Ovary (tissue), 9 donors: Measurements from ENCODE around the gene MAMLD1. TPM values are rescaled to one million over a fixed set of nuclear protein-coding genes. Genes with fewer than 3 reads are reported as not detected.

ENCODE experiments used
- DNase-seq, 5 donors: peaks; one replicate each; pipeline ENCODE4 v3.0.0-alpha.2; 2019 to 2020
- H3K27ac ChIP-seq, 2 donors: fragments of 200-600 bp; one replicate each; pipeline versions ENCODE4 v1.5.1 to v1.8.0; 2019 to 2022
- H3K27me3 ChIP-seq: fragments of 200-600 bp; one replicate; pipeline ENCODE4 v1.8.0; 2022
- H3K36me3 ChIP-seq: fragments of 200-600 bp; sonication (generic); one replicate; pipeline ENCODE4 v1.5.1; 2019
- H3K4me1 ChIP-seq: one replicate; pipeline ENCODE4 v1.8.1; 2013; ENCODE audit warnings: mild to moderate bottlenecking, moderate library complexity; ENCODE audit not compliant: insufficient read depth
- H3K4me3 ChIP-seq: fragments of 200-600 bp; sonication (generic); one replicate; pipeline ENCODE4 v1.5.1; 2017
- H3K9me3 ChIP-seq, 2 donors: fragments of 200-600 bp in 1 of 2; sonication (generic) in 1 of 2; one replicate each; pipeline versions ENCODE4 v1.5.1 to v1.8.1; 2013 to 2019; ENCODE audit warnings: mild to moderate bottlenecking in 1 of 2, moderate library complexity in 1 of 2
- EP300 ChIP-seq: sonication (generic); formaldehyde crosslinking; IDR thresholded peaks from one replicate; pipeline ENCODE4 v1.6.1; 2017; ENCODE audit warnings: antibody characterized with exemption
- POLR2A ChIP-seq: fragments of 450-650 bp; IDR thresholded peaks from one replicate; pipeline ENCODE4 v1.6.1; 2017; ENCODE audit warnings: antibody characterized with exemption, mild to moderate bottlenecking, moderate library complexity
- WGBS, 3 donors: extraction: QIAGEN DNeasy Blood & Tissue Kit in 1 of 3; methylation state at CpG; one replicate each; pipeline versions ENCODE4 v1.1.5 to v1.1.7; 2013 to 2017; 5-methylcytosine and 5-hydroxymethylcytosine counted together
- intact Hi-C, 4 donors: fragments of 100-400 bp; cut with DNase I; formaldehyde crosslinking; loops; one replicate each; pipeline versions ENCODE4 v1.11.0 to v1.15.1; 2022 to 2023
- polyA plus RNA-seq, 2 donors: library from polyadenylated mRNA; stranded (reverse); fragments of 200-250 nt in 1 of 2; fragments of 350-450 nt in 1 of 2; fragmentation: Illumina TruSeq in 1 of 2; extraction: RNeasy Lipid Tissue Mini Kit (QIAGEN cat#74804) in 1 of 2; gene quantifications; one replicate each; pipeline ENCODE4 v1.2.3, GENCODE V29; 2013 to 2014
- total RNA-seq, 7 donors: library from RNA; depleted of rRNA in 2 of 7; stranded (reverse); fragments of >200 nt in 2 of 7; fragmentation: NEBNext Ultra II Directional in 3 of 7; extraction: Animal tissue kit (Norgen Biotek cat#: 25700) in 3 of 7; gene quantifications; one replicate each; pipeline versions ENCODE4 v1.1.0 to v1.2.4, GENCODE V29; 2016 to 2023
- TF ChIP-seq, protein P1 (sequence below), 3 donors: fragments of 450-650 bp in 2 of 3; fragments of 200-600 bp in 1 of 3; IDR thresholded peaks; one replicate each; pipeline versions ENCODE4 v1.5.1 to v1.8.0; 2016 to 2022; ENCODE audit warnings: antibody characterized with exemption in 3 of 3, mild to moderate bottlenecking in 1 of 3
- donor health status: DM: no; HTN: no; CAD: no; lungs with moderate emphysema.
- donor health status: DM: no; HTN: no; CAD: no.
- donor health status: Bipolar disorder and iron deficiency.
- donor health status: DM: yes; HTN: yes; CAD: no.
- donor health status: DM: no; HTN: no; CAD: no.
- donor health status: DM: yes; HTN: yes; CAD: no.

Gene MAMLD1
- total and polyA plus RNA-seq, 9 donors, result 7.1 to 37.9 (median 20.7) TPM

DNA sequence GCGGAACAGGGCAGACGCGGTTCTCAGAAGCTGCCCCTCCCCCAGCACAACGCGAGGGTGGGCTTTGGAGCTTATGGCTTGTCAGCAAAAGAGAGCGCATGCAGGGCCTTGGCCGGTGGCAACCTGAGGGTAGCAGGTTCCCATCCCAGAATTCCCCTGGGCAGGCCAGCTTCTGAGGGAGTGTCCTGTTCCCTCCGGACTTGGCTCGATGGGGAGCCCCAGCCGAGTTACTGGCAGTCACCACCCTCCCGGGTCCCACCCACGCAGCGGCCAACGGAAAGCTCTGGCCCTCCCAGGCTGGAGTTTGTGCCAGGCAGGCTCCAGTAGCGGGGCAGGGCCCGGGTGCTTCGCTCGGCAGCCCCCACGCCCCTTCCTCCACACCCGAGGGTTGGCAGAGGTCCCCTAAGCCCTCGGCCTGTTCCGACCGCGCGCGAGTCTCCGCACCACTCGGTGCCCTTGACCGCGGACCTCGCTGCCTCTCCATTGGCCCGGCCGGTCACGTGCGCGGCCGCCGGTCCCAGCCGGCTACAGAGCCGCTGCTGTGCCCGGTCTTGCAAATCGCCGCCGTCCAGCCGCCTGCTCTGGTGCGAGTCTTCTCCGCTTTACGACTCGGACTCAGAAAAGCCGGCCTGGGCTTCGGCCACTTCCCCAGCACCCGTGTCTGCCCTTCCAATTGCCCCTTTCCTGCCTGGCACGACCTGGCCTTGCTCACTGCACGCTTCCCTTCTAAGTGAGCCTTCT lies 184.4 kb downstream of the MAMLD1 start:
- Histone ChIP-seq H3K4me3 (peak overlapping the region; percentile 35), H3K36me3 (no peaks in the 10 kb centered on the region), H3K9me3 (no peaks in the 10 kb centered on the region), H3K27ac (peak overlapping the region; percentile 66 to 77), H3K27me3 (no peaks in the 10 kb centered on the region), H3K4me1 (peaks cover 6% of the 10 kb centered on the region)
- 29 to 36% (median 36%) methylated on average over 52 to 54 of the region's 54 CpGs for WGBS, 3 donors
- DNase-seq, result peak; percentile 79 to 86 (median 82)
- peak; percentile 24 for TF ChIP-seq POLR2A
- TF ChIP-seq, protein P1, sequence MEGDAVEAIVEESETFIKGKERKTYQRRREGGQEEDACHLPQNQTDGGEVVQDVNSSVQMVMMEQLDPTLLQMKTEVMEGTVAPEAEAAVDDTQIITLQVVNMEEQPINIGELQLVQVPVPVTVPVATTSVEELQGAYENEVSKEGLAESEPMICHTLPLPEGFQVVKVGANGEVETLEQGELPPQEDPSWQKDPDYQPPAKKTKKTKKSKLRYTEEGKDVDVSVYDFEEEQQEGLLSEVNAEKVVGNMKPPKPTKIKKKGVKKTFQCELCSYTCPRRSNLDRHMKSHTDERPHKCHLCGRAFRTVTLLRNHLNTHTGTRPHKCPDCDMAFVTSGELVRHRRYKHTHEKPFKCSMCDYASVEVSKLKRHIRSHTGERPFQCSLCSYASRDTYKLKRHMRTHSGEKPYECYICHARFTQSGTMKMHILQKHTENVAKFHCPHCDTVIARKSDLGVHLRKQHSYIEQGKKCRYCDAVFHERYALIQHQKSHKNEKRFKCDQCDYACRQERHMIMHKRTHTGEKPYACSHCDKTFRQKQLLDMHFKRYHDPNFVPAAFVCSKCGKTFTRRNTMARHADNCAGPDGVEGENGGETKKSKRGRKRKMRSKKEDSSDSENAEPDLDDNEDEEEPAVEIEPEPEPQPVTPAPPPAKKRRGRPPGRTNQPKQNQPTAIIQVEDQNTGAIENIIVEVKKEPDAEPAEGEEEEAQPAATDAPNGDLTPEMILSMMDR (IDR thresholded peaks at IDR 0.05), result no peak
- TF ChIP-seq EP300, result no peak
- intact Hi-C loops, result no loop called here

DNA sequence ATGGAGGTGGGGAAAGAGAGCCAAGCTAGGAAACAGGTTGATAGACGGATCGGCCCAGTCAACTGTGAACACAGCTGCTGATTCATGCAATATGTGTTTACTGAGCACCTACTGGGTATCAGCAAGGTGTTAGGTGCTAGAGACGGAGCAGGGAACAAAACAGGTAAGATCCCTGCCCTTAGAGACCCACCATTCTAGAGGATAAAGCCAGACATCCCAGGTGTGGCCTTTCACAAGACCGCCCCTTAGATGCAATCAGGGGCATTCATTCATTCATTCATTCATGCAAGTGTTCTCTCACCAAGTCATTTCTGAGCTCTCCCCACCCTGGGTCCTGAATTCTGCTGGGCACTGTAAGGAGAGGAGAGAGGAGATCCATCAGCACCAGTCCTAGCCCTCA lies 185.1 kb downstream of the MAMLD1 start:
- H3K9me3 ChIP-seq, result no peaks in the 10 kb centered on the region
- WGBS, 3 donors, result 72 to 85% (median 81%) methylated on average over 4 of the region's 4 CpGs
- no peaks in the 10 kb centered on the region for H3K36me3 ChIP-seq
- H3K4me1 ChIP-seq, result peaks cover 6% of the 10 kb centered on the region
- TF ChIP-seq, protein P1 (IDR thresholded peaks at IDR 0.05), result no peak
- TF ChIP-seq POLR2A (no peak), EP300 (no peak)
- no peak overlapping the region for H3K4me3 ChIP-seq
- peak overlapping the region; percentile 66 to 77 for H3K27ac ChIP-seq
- H3K27me3 ChIP-seq, result no peaks in the 10 kb centered on the region
- no peak for DNase-seq
- intact Hi-C loops, result no loop called here

DNA sequence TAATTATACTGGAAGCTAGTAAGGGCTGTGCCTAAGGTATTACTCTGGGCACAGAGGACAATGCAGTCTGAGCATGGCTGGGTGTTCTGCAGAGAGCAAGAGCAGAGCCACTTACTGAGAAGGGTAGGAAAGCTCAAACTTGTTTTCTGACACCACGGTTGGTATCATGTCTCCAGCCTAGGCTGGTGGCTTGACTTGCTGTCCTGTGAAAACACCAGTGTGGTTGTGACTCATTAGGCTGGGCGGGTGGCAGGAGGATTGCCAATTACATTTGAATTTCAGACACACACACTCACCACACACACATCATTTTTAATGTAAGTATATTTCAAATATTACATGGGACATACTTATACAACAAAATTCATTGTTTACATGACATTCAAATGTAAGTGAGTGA lies 185.6 kb downstream of the MAMLD1 start:
- WGBS, 3 donors, result 70 to 77% (median 73%) methylated on average over 2 of the region's 2 CpGs
- H3K4me3 ChIP-seq, result no peak overlapping the region
- H3K27me3 ChIP-seq, result no peaks in the 10 kb centered on the region
- peaks cover 6% of the 10 kb centered on the region for H3K4me1 ChIP-seq
- H3K27ac ChIP-seq, result no peak overlapping the region
- TF ChIP-seq EP300, result no peak
- TF ChIP-seq, protein P1 (IDR thresholded peaks at IDR 0.05), result no peak
- no peak for TF ChIP-seq POLR2A
- H3K9me3 ChIP-seq, result no peaks in the 10 kb centered on the region
- intact Hi-C loops, result no loop called here
- DNase-seq, result no peak
- H3K36me3 ChIP-seq, result no peaks in the 10 kb centered on the region

DNA sequence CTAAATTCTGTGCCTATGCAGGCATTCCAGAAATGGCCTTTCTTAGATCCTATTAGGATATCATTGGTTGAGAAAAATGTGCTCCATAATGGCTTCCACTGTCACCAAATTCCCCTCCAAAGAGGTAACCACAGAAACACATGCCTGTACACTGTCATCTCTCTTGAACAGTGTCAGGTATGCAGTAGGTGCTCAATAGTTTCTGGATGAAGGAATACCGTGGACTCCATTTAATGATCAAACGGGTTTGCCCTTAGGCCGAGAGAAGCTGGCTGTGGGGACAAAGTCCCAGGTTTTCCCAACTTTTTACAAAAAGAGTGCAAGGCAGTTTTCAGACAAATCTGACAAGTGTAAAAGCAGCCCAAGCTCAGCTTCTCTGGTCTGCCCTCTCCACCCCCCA lies 188.8 kb downstream of the MAMLD1 start:
- Histone ChIP-seq H3K4me3 (no peak overlapping the region), H3K9me3 (no peaks in the 10 kb centered on the region), H3K27me3 (no peaks in the 10 kb centered on the region), H3K36me3 (no peaks in the 10 kb centered on the region), H3K27ac (no peak overlapping the region), H3K4me1 (peaks cover under 1% of the 10 kb centered on the region)
- intact Hi-C loops, result no loop called here
- TF ChIP-seq POLR2A (no peak), EP300 (no peak)
- TF ChIP-seq, protein P1 (IDR thresholded peaks at IDR 0.05), result no peak
- WGBS, 3 donors, result 81 to 91% (median 82%) methylated on average over 3 of the region's 3 CpGs
- DNase-seq, result no peak
